ENCODE results near the gene BAHCC1.

BAHCC1 gene

DNA sequence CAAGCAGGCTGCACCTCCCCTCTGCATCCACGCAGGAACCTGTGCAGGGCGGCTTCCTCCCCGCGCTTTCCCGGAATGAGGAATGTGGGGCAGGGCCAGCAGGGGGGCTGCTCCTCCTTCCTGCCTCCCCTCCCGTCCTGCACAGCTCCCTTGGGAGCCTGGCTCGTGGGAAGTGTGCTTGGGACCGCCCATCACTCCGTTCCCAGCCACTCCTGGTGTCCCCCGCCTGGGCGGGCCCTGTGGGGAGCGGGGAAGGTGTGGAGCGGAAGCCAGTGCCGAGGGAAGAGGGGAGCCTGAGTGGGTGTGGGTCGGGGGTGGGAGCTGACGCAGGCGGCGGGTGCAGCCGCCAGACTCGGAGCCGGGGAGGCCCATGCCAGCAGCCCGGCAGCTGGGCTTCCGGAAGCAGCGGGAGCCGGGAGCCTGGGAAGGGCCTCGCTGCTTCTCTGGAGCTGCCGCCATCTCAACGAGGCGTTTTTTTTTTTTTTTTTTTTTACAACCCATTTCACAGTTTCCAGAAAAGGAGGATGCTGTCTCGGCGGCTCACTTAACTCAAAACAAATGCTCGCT, 24.1 kb downstream of the BAHCC1 start:
- no peak overlapping the region for H3K4me2 ChIP-seq (ENCODE audit: low read length)
- H4K20me1 ChIP-seq (ENCODE audit: insufficient read depth, low read length), result no peaks in the 10 kb centered on the region
- no peak overlapping the region for H3K4me3 ChIP-seq (ENCODE audit: low read length)
- H3K4me1 ChIP-seq (ENCODE audit: low read length), result no peaks in the 10 kb centered on the region
- H3K79me2 ChIP-seq (ENCODE audit: low read length), result no peaks in the 10 kb centered on the region
- H2AFZ ChIP-seq (ENCODE audit: low read depth, low read length), result no peak overlapping the region
- no peaks in the 10 kb centered on the region for H3K27me3 ChIP-seq (ENCODE audit: low read depth, low read length)
- no peak for TF ChIP-seq CTCF (IDR thresholded peaks at IDR 0.05; ENCODE audit: low read depth, low read length)
- TF ChIP-seq EZH2phosphoT487 (IDR thresholded peaks at IDR 0.05; ENCODE audit: low read depth), result no peak
- no peak overlapping the region for H3K9ac ChIP-seq (ENCODE audit: low read length)
- H3K36me3 ChIP-seq (replicated peaks; ENCODE audit: low read depth, low read length), result no peaks in the 10 kb centered on the region
- no peaks in the 10 kb centered on the region for H3K9me3 ChIP-seq (ENCODE audit: insufficient read depth, low read length)
- H3K27ac ChIP-seq (ENCODE audit: low read length), result no peak overlapping the region

DNA sequence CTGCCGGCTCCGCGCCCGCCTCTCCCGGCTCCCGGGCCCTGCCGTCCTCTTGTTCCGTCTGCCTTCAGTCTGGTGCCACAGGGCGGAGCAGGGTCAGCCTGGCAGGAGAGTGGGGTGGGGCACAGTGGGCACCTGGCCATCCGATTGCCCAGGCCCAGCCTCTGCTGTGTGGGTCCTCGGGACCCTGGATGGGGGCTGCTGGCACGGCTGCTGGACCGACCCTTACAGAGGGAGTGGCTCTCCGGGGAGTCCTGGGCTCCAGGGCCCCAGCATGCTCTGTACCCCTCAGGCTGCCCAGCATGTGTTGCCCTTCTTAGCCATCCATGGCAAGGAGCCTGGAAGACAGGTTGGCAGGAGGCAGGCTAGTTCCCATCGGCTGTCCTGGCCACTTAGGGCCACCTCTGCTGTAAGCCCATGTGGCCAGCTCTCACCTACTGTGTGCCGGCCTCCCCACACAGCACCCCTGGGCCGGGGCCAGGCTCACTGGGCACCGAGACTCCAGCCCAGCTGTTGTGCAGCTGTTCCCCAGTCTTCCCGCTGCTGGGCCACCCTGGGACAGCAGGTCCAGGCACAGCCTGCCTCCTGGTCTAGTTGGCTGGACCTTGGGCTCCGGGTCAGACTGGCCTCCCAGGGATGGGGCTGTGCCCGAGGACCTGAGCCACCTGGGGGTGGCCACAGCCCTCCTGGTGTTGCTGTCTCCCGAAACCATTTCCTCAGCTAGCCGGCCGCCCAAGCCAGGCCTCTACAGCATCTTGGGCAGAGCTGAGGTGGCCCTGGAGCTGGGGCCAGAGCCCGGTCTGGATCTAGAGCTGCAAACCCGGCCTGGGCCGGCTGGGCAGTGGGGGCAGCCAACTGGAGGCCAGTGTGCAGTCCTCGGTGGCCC, 24.9 kb downstream of the BAHCC1 start:
- H3K79me2 ChIP-seq (ENCODE audit: low read length), result no peaks in the 10 kb centered on the region
- H3K27ac ChIP-seq (ENCODE audit: low read length), result no peak overlapping the region
- H3K4me1 ChIP-seq (ENCODE audit: low read length), result no peaks in the 10 kb centered on the region
- no peaks in the 10 kb centered on the region for H3K27me3 ChIP-seq (ENCODE audit: low read depth, low read length)
- no peak overlapping the region for H3K4me2 ChIP-seq (ENCODE audit: low read length)
- no peaks in the 10 kb centered on the region for H3K36me3 ChIP-seq (replicated peaks; ENCODE audit: low read depth, low read length)
- no peaks in the 10 kb centered on the region for H4K20me1 ChIP-seq (ENCODE audit: insufficient read depth, low read length)
- H3K9ac ChIP-seq (ENCODE audit: low read length), result no peak overlapping the region
- TF ChIP-seq CTCF (IDR thresholded peaks at IDR 0.05; ENCODE audit: low read depth, low read length), result no peak
- no peak for TF ChIP-seq EZH2phosphoT487 (IDR thresholded peaks at IDR 0.05; ENCODE audit: low read depth)
- H2AFZ ChIP-seq (ENCODE audit: low read depth, low read length), result no peak overlapping the region
- H3K4me3 ChIP-seq (ENCODE audit: low read length), result no peak overlapping the region
- H3K9me3 ChIP-seq (ENCODE audit: insufficient read depth, low read length), result no peaks in the 10 kb centered on the region

DNA sequence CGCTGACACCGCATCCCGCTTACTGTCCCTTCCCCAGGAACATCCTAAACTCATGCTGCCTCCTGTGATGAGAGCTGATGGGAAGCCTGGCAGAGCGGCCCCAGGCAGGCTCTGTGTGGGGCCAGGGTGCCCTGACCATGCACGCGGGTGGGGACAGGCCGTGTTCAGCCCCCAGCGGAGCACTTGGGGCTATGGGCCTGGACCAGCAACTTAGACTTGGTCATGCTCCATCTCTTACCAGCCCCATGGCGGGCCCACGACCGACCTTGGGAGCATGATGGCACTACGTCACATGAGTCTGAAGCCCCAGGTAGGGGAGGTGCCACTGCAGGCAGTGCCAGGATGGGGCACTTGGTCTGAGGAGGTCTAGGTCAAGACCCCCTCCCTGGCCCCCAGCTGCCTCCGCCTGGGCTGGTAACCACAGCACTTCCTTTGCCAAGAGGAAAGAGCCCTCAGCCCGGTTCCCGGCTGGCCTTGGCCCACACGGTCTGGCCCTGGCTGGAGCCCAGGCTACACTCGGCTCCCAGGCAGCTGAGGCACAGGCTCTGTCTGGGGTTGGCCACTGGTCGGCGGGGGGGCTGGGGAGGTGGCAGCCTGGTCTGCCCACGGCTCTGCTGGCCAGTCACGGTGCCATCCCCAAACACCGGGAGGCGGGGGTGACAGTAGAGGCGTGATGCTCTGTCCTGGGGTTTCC, 25.7 kb downstream of the BAHCC1 start:
- no peak overlapping the region for H3K9ac ChIP-seq (ENCODE audit: low read length)
- no peaks in the 10 kb centered on the region for H3K27me3 ChIP-seq (ENCODE audit: low read depth, low read length)
- TF ChIP-seq EZH2phosphoT487 (IDR thresholded peaks at IDR 0.05; ENCODE audit: low read depth) (no peak), CTCF (IDR thresholded peaks at IDR 0.05; ENCODE audit: low read depth, low read length) (no peak)
- no peak overlapping the region for H3K4me2 ChIP-seq (ENCODE audit: low read length)
- H3K4me3 ChIP-seq (ENCODE audit: low read length), result no peak overlapping the region
- no peaks in the 10 kb centered on the region for H3K9me3 ChIP-seq (ENCODE audit: insufficient read depth, low read length)
- no peaks in the 10 kb centered on the region for H4K20me1 ChIP-seq (ENCODE audit: insufficient read depth, low read length)
- no peaks in the 10 kb centered on the region for H3K79me2 ChIP-seq (ENCODE audit: low read length)
- no peaks in the 10 kb centered on the region for H3K4me1 ChIP-seq (ENCODE audit: low read length)
- H3K36me3 ChIP-seq (replicated peaks; ENCODE audit: low read depth, low read length), result no peaks in the 10 kb centered on the region
- no peak overlapping the region for H2AFZ ChIP-seq (ENCODE audit: low read depth, low read length)
- H3K27ac ChIP-seq (ENCODE audit: low read length), result no peak overlapping the region

All from OCI-LY3 (cell line).